K562 (cell line): ENCODE results near the gene ACOT13. TPM values are rescaled to one million over a fixed set of nuclear protein-coding genes. Genes with fewer than 3 reads are reported as not detected.
"Not testable (repeated sequence)": the region's sequence is repeated elsewhere in the genome, so short reads cannot be mapped to it uniquely, and the experiment has no call there.

Source experiments
- ATAC-seq: fragments of 200-7000 bp; cut with Tn5 transposase; 3 replicates; pipeline ENCODE4 v1.9.1; 2020; ENCODE audit warnings: moderate library complexity
- BruUV-seq: library from RNA; stranded (reverse); fragments of 400-500 nt; replicated peaks from 2 replicates; lab custom pipeline; 2021; lab: Mats Ljungman, UMichigan
- CTCF ChIA-PET: fragments of 300-600 bp; formaldehyde crosslinking; extraction: SDS; loops from one replicate; lab custom pipeline; 2021; ENCODE audit warnings: low intra/inter-chr PET ratio; lab: Yijun Ruan, JAX
- POLR2A ChIA-PET: fragments of 300-600, 350-650 bp; sonication (Branson Sonifier 250); formaldehyde crosslinking; extraction: SDS; loops from one replicate; lab custom pipeline; 2021; ENCODE audit warnings: antibody characterized with exemption, inconsistent platforms; lab: Yijun Ruan, JAX
- DNase-seq, 4 experiments: peaks; one replicate each; pipeline versions ENCODE4 v3.0.0 to v3.0.0-alpha.2; 2011 to 2018; ENCODE audit warnings: low spot score in 3 of 4, mixed read lengths in 3 of 4; ENCODE audit errors: extremely low read depth in 1 of 4
- FAIRE-seq: peaks from 2 replicates; lab custom pipeline; 2011; peaks lifted over from hg19 to GRCh38; lab: Jason Lieb, UNC
- H2AFZ ChIP-seq: 2 replicates; pipeline ENCODE4 v1.6.0; 2011; ENCODE audit warnings: low read depth, low read length, control low read depth, inconsistent platforms
- H3K27ac ChIP-seq: fragments of 200-600 bp; 3 replicates; pipeline ENCODE4 v1.8.0; 2011; ENCODE audit warnings: low read depth, mild to moderate bottlenecking, control low read depth, inconsistent platforms, low read length, moderate library complexity, mixed read lengths; ENCODE audit errors: extremely low read depth
- H3K27me3 ChIP-seq, 2 experiments: fragments of 300-600 bp in 1 of 2; 2 replicates in 1 of 2; 3 replicates in 1 of 2; pipeline versions ENCODE4 v1.6.0 to v1.8.0; 2011; ENCODE audit warnings: inconsistent platforms in 2 of 2, low read length in 2 of 2, mild to moderate bottlenecking in 1 of 2, mixed read lengths in 1 of 2, moderate library complexity in 1 of 2; ENCODE audit not compliant: control insufficient read depth in 2 of 2, insufficient read depth in 2 of 2
- H3K36me3 ChIP-seq: fragments of 300-600 bp; 3 replicates; pipeline ENCODE4 v1.8.0; 2011; ENCODE audit warnings: mild to moderate bottlenecking, low read length, inconsistent platforms; ENCODE audit not compliant: control insufficient read depth, insufficient read depth
- H3K4me1 ChIP-seq, 2 experiments: fragments of 200-600 bp in 1 of 2; replicated peaks in 1 of 2; 2 replicates in 1 of 2; 3 replicates in 1 of 2; pipeline versions ENCODE4 v1.5.1 to v1.8.0; 2011; ENCODE audit warnings: inconsistent platforms in 2 of 2, low read length in 2 of 2, mild to moderate bottlenecking in 1 of 2, mixed read lengths in 1 of 2, moderate library complexity in 1 of 2; ENCODE audit not compliant: control insufficient read depth in 2 of 2, insufficient read depth in 2 of 2
- H3K4me2 ChIP-seq: 2 replicates; pipeline ENCODE4 v1.6.1; 2011; ENCODE audit warnings: low read length, control low read depth, inconsistent platforms, mixed read lengths; ENCODE audit not compliant: insufficient read depth
- H3K4me3 ChIP-seq: fragments of 200-600 bp; sonication (generic), shearing (Covaris generic); 2 replicates; pipeline ENCODE4 v1.5.1; 2016; ENCODE audit warnings: control low read depth, inconsistent platforms
- H3K79me2 ChIP-seq: fragments of 200-600 bp; 3 replicates; pipeline ENCODE4 v1.8.0; 2011; ENCODE audit warnings: low read length, inconsistent platforms; ENCODE audit not compliant: control insufficient read depth, insufficient read depth
- H3K9ac ChIP-seq, 2 experiments: 2 replicates each; pipeline versions ENCODE4 v1.6.0 to v1.6.1; 2011; ENCODE audit warnings: low read depth in 2 of 2, low read length in 2 of 2, control low read depth in 1 of 2, inconsistent platforms in 1 of 2, mild to moderate bottlenecking in 1 of 2, mixed read lengths in 1 of 2; ENCODE audit not compliant: insufficient read depth in 1 of 2
- H3K9me1 ChIP-seq: one replicate; pipeline ENCODE4 v1.6.0; 2011; ENCODE audit warnings: inconsistent platforms, mild to moderate bottlenecking, low read length, moderate library complexity; ENCODE audit not compliant: control insufficient read depth, insufficient read depth
- H3K9me3 ChIP-seq: replicated peaks from 2 replicates; pipeline ENCODE4 v1.5.1; 2011; ENCODE audit warnings: low read depth, low read length, inconsistent platforms; ENCODE audit not compliant: control insufficient read depth, insufficient read depth
- H4K20me1 ChIP-seq: replicated peaks from 2 replicates; pipeline ENCODE4 v1.6.1; 2011; ENCODE audit warnings: low read length, inconsistent platforms, mixed read lengths; ENCODE audit not compliant: control insufficient read depth, insufficient read depth
- CBX1 ChIP-seq: sonication (generic); IDR thresholded peaks from 2 replicates; pipeline ENCODE4 v1.6.1; 2016; ENCODE audit warnings: antibody characterized with exemption, low read depth, mild to moderate bottlenecking
- CBX3 ChIP-seq, 2 experiments: IDR thresholded peaks; 1 replicate in 1 of 2; 2 replicates in 1 of 2; pipeline ENCODE4 v1.6.1; 2012; ENCODE audit warnings: inconsistent platforms in 2 of 2, low read length in 2 of 2, borderline replicate concordance in 1 of 2, control low read depth in 1 of 2
- CBX5 ChIP-seq: IDR thresholded peaks from 2 replicates; pipeline ENCODE4 v1.6.1; 2014; ENCODE audit warnings: low read depth, borderline replicate concordance
- TRIM24 ChIP-seq, 2 experiments: fragments of 450-650 bp; IDR thresholded peaks; 2 replicates each; pipeline ENCODE4 v1.6.1; 2016
- TRIM28 ChIP-seq: fragments of 450-650 bp; IDR thresholded peaks from 2 replicates; pipeline ENCODE4 v1.6.1; 2017
- ZEB2 ChIP-seq: fragments of 450-650 bp; IDR thresholded peaks from 2 replicates; pipeline ENCODE4 v1.6.1; 2016
- ZFP36 ChIP-seq: fragments of 150-350 bp; IDR thresholded peaks from 2 replicates; pipeline ENCODE4 v1.6.1; 2018; ENCODE audit warnings: low read length, low read depth; ENCODE audit not compliant: partially characterized antibody
- ZNF431 ChIP-seq: sonication (generic); formaldehyde crosslinking; IDR thresholded peaks from 2 replicates; pipeline ENCODE4 v1.8.0; 2022; ENCODE audit warnings: mild to moderate bottlenecking, missing genetic modification reagents
- WGBS: fragments of 100-300 bp; shearing (Covaris generic); methylation state at CpG from one replicate; pipeline ENCODE4 v1.1.6; 2016; ENCODE audit warnings: low coverage, mixed read lengths; ENCODE audit not compliant: insufficient coverage; ENCODE audit errors: missing lambda C conversion rate; 5-methylcytosine and 5-hydroxymethylcytosine counted together
- in situ Hi-C: fragments of 300-500 bp; cut with MboI; formaldehyde crosslinking; loops from 4 replicates; pipeline ENCODE4 v1.15.0; 2018; ENCODE audit warnings: inconsistent platforms, mixed read lengths
- intact Hi-C: fragments of 100-400 bp; cut with micrococcal nuclease; formaldehyde crosslinking; loops from 2 replicates; pipeline ENCODE4 v1.14.2; 2022
- polyA plus RNA-seq, 8 experiments: library from polyadenylated mRNA; depleted of rRNA in 4 of 8; stranded (reverse) in 5 of 8; unstranded in 3 of 8; fragments of >200 nt; fragmentation: Nextera tagmentation in 2 of 8; fragmentation: Illumina TruSeq in 1 of 8; extraction: Ambion mirVana in 2 of 8; extraction: Trizol in 1 of 8; gene quantifications; 2 replicates each; pipeline versions ENCODE4 v1.2.1 to v1.2.3, GENCODE V29; 2011 to 2014; ENCODE audit warnings: inconsistent platforms in 1 of 8, missing spikeins in 1 of 8
- total RNA-seq, 7 experiments: library from RNA; depleted of rRNA in 6 of 7; stranded (reverse); fragments of >200 nt in 6 of 7; fragmentation: Illumina TruSeq in 2 of 7; extraction: Trizol in 2 of 7; gene quantifications; 2 replicates each; pipeline versions ENCODE4 v1.2.1 to v1.2.3, GENCODE V29; 2011 to 2021; ENCODE audit warnings: low replicate concordance in 1 of 7
- TF ChIP-seq, protein P1 (sequence below): fragments of 450-650 bp; IDR thresholded peaks from 2 replicates; pipeline ENCODE4 v1.6.1; 2018; ENCODE audit warnings: mild to moderate bottlenecking, low read depth; ENCODE audit not compliant: partially characterized antibody
- TF ChIP-seq, protein P2 (sequence below): fragments of 150-350 bp; IDR thresholded peaks from 2 replicates; pipeline ENCODE4 v1.6.1; 2014; ENCODE audit warnings: low read depth, mild to moderate bottlenecking, low read length, borderline replicate concordance

ACOT13 gene
- total and polyA plus RNA-seq, 9 of the 15 experiments (the other 6 are each of a cell fraction or from before 2014, with no cell fraction given) = 14.1 to 129 (median 65.7) TPM

DNA sequence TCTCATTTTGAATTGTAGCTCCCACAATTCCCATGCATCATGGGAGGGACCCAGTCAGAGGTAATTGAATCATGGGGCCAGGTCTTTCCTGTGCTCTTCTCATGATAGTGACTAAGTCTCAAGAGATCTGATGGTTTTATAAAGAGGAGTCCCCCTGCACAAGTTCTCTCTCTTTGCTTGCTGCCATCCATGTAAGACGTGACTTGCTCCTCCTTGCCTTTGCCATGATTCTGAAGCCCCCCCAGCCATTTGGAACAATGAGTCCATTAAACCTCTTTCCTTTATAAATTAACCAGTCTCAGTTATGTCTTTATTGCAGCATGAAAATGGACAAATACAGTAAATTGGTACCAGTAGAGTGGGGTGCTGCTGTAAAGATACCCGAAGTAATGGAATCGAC, 63.8 kb downstream of the ACOT13 start:
- POLR2A ChIA-PET, CTCF ChIA-PET: not testable (repeated sequence)
- H3K9me3 ChIP-seq = peaks cover 16% of the 10 kb centered on the region

GRCh38 chr6:24731456-24732134, 64.7 kb downstream of the ACOT13 start:
- H3K36me3 ChIP-seq, H3K27ac ChIP-seq, H3K79me2 ChIP-seq, H3K9ac ChIP-seq, BruUV-seq, H3K4me2 ChIP-seq, H3K4me3 ChIP-seq, FAIRE-seq, DNase-seq, intact Hi-C loops, H4K20me1 ChIP-seq, in situ Hi-C loops, ATAC-seq, CTCF ChIA-PET, H2AFZ ChIP-seq, H3K4me1 ChIP-seq, H3K9me1 ChIP-seq, H3K27me3 ChIP-seq: not testable (repeated sequence)
- POLR2A ChIA-PET = interaction anchor here (1.4 kb wide), 1 partner anchor 10 kb away, joined by 5 read pairs; no protein-coding TSS in a partner anchor
- WGBS = 35% methylated on average over 6 of the region's 6 CpGs
- peaks cover 16% of the 10 kb centered on the region for H3K9me3 ChIP-seq
- TF ChIP-seq, protein P1, sequence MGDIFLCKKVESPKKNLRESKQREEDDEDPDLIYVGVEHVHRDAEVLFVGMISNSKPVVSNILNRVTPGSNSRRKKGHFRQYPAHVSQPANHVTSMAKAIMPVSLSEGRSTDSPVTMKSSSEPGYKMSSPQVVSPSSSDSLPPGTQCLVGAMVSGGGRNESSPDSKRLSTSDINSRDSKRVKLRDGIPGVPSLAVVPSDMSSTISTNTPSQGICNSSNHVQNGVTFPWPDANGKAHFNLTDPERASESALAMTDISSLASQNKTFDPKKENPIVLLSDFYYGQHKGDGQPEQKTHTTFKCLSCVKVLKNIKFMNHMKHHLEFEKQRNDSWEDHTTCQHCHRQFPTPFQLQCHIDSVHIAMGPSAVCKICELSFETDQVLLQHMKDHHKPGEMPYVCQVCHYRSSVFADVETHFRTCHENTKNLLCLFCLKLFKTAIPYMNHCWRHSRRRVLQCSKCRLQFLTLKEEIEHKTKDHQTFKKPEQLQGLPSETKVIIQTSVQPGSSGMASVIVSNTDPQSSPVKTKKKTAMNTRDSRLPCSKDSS = peak; percentile 81
- peak; percentile 90 for TF ChIP-seq TRIM28
- TF ChIP-seq, protein P2, sequence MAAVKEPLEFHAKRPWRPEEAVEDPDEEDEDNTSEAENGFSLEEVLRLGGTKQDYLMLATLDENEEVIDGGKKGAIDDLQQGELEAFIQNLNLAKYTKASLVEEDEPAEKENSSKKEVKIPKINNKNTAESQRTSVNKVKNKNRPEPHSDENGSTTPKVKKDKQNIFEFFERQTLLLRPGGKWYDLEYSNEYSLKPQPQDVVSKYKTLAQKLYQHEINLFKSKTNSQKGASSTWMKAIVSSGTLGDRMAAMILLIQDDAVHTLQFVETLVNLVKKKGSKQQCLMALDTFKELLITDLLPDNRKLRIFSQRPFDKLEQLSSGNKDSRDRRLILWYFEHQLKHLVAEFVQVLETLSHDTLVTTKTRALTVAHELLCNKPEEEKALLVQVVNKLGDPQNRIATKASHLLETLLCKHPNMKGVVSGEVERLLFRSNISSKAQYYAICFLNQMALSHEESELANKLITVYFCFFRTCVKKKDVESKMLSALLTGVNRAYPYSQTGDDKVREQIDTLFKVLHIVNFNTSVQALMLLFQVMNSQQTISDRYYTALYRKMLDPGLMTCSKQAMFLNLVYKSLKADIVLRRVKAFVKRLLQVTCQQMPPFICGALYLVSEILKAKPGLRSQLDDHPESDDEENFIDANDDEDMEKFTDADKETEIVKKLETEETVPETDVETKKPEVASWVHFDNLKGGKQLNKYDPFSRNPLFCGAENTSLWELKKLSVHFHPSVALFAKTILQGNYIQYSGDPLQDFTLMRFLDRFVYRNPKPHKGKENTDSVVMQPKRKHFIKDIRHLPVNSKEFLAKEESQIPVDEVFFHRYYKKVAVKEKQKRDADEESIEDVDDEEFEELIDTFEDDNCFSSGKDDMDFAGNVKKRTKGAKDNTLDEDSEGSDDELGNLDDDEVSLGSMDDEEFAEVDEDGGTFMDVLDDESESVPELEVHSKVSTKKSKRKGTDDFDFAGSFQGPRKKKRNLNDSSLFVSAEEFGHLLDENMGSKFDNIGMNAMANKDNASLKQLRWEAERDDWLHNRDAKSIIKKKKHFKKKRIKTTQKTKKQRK = 0 out of 2 replicates have a peak, but pooled peaks have one; percentile 46
- peak; percentile 38 for TF ChIP-seq CBX1
- TF ChIP-seq CBX5 = peak; percentile 91
- peak; percentile 87 for TF ChIP-seq ZFP36
- peak in 1 of 2 experiments; percentile 67; a peak in 2 of 3 replicates for TF ChIP-seq CBX3 (IDR thresholded peaks at IDR 0.05; ENCODE audit: borderline replicate concordance in 1 of 2, low read length in 2 of 2)

More for the DNA sequence above, 63.8 kb downstream of the ACOT13 start:
- peak; percentile 98 for TF ChIP-seq ZNF431 (CRISPR knock-in tag)
- peak; percentile 40 for TF ChIP-seq ZFP36
- peak; percentile 44; the same call in 1 of the 2 replicates for TF ChIP-seq TRIM28
- TF ChIP-seq TRIM24 (IDR thresholded peaks at IDR 0.05) = 0 out of 4 replicates have a peak, but pooled peaks have one; percentile 12 to 25
- TF ChIP-seq ZEB2 = 0 out of 2 replicates have a peak, but pooled peaks have one; percentile 23
- TF ChIP-seq, all 486 proteins: peak for 5; not testable (repeated sequence) for 481
- H3K36me3 ChIP-seq, H3K9ac ChIP-seq, H3K4me3 ChIP-seq, intact Hi-C loops, FAIRE-seq, H3K4me1 ChIP-seq, H2AFZ ChIP-seq, DNase-seq, in situ Hi-C loops, H4K20me1 ChIP-seq, H3K9me1 ChIP-seq, H3K27ac ChIP-seq, BruUV-seq, H3K79me2 ChIP-seq, ATAC-seq, H3K4me2 ChIP-seq, H3K27me3 ChIP-seq: not testable (repeated sequence)
- WGBS = 4% methylated on average over 3 of the region's 3 CpGs
